Measurements from ENCODE around the gene PGS1. TPM values are rescaled to one million over a fixed set of nuclear protein-coding genes. Genes with fewer than 3 reads are reported as not detected.

The PGS1 gene
- total and polyA plus RNA-seq, 10 of the 15 experiments (the other 5 are each of a cell fraction or from before 2014, with no cell fraction given): 1.3 to 37.6 (median 27.4) TPM

DNA sequence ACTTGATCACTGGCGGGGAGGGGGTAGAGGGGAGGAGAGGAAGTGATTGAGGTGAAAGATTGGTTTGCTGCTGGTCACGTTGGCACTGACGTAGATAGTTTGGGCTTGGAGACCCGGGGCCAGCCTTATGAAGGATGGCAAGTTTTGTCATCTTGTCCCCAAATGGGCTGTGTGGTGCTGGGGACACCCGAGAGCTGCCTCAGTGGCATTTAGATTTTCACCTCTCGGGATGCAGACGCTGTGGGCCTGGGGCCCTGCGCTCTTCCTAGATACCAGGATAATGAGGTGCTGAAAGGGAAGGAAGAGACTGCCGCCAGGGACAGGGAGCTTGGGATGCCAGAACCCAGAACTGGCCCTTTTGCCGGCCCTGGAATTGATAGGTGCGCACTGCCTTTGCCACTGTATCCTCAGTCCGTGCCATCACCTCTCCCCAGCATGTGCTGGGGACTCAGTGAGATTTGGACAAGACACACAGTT, 17.2 kb upstream of the PGS1 start:
- peaks cover 31% of the 10 kb centered on the region for H3K4me1 ChIP-seq (ENCODE audit: control insufficient read depth, insufficient read depth, low read length)
- RAD21 ChIA-PET (ENCODE audit: unreplicated experiment): interaction anchor here (1.0 to 5.3 kb wide), 11 partner anchors 9 to 341 kb away, joined by 3 to 52 read pairs (median 5); no protein-coding TSS in a partner anchor

More for the DNA sequence above, 17.2 kb upstream of the PGS1 start:
- SMC1A ChIA-PET (ENCODE audit: uncharacterized antibody, unreplicated experiment): interaction anchor here (0.6 to 6.1 kb wide), 8 partner anchors 13 to 69 kb away, joined by 3 to 26 read pairs (median 4); no protein-coding TSS in a partner anchor
- no TSS peak for BruUV-seq (replicated peaks)
- intact Hi-C loops (cut with micrococcal nuclease; ENCODE audit: unreplicated experiment) (loop anchor here (2.0 kb wide), 3 partner anchors 18 to 72 kb away; partner anchors contain the start of gene PGS1), in situ Hi-C loops (cut with MboI) (loop anchor here (5.0 kb wide), 1 partner anchor 61 kb away; no protein-coding TSS in a partner anchor)
- TF ChIP-seq MYB (IDR thresholded peaks at IDR 0.05; ENCODE audit: borderline replicate concordance, low read depth, low read length): no peak
- TF ChIP-seq KAT2A (conservative IDR thresholded peaks at IDR 0.05; ENCODE audit: control insufficient read depth, low read depth, low read length): no peak
- TF ChIP-seq NR2F1 (conservative IDR thresholded peaks at IDR 0.05): no peak
- TF ChIP-seq FOS (IDR thresholded peaks at IDR 0.05; ENCODE audit: borderline replicate concordance, extremely low read depth, insufficient read length): no peak
- no peak for TF ChIP-seq PAX8 (IDR thresholded peaks at IDR 0.05)
- no peak for TF ChIP-seq NFYA (IDR thresholded peaks at IDR 0.05; ENCODE audit: borderline replicate concordance, low read depth, low read length)
- TF ChIP-seq GATAD2B (conservative IDR thresholded peaks at IDR 0.05; ENCODE audit: low read depth): no peak
- no peak for TF ChIP-seq ZNF24 (IDR thresholded peaks at IDR 0.05)
- TF ChIP-seq IRF4 (IDR thresholded peaks at IDR 0.05; ENCODE audit: low read depth, low read length): no peak
- TF ChIP-seq EGR1 (IDR thresholded peaks at IDR 0.05; ENCODE audit: borderline replicate concordance in 1 of 2, low read depth in 2 of 2, low read length in 2 of 2): no peak
- TF ChIP-seq, protein P1, sequence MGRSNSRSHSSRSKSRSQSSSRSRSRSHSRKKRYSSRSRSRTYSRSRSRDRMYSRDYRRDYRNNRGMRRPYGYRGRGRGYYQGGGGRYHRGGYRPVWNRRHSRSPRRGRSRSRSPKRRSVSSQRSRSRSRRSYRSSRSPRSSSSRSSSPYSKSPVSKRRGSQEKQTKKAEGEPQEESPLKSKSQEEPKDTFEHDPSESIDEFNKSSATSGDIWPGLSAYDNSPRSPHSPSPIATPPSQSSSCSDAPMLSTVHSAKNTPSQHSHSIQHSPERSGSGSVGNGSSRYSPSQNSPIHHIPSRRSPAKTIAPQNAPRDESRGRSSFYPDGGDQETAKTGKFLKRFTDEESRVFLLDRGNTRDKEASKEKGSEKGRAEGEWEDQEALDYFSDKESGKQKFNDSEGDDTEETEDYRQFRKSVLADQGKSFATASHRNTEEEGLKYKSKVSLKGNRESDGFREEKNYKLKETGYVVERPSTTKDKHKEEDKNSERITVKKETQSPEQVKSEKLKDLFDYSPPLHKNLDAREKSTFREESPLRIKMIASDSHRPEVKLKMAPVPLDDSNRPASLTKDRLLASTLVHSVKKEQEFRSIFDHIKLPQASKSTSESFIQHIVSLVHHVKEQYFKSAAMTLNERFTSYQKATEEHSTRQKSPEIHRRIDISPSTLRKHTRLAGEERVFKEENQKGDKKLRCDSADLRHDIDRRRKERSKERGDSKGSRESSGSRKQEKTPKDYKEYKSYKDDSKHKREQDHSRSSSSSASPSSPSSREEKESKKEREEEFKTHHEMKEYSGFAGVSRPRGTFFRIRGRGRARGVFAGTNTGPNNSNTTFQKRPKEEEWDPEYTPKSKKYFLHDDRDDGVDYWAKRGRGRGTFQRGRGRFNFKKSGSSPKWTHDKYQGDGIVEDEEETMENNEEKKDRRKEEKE (IDR thresholded peaks at IDR 0.05): no peak
- no peak for TF ChIP-seq SUZ12 (IDR thresholded peaks at IDR 0.05; ENCODE audit: unreplicated experiment)
- no peak for TF ChIP-seq SREBF1 (IDR thresholded peaks at IDR 0.05; ENCODE audit: low read length)
- no peak for TF ChIP-seq ZNF217 (IDR thresholded peaks at IDR 0.05)
- no peak for TF ChIP-seq KLF5 (IDR thresholded peaks at IDR 0.05; ENCODE audit: partially characterized antibody)
- TF ChIP-seq IKZF1 (conservative IDR thresholded peaks at IDR 0.05): no peak
- TF ChIP-seq CBFB (IDR thresholded peaks at IDR 0.05; ENCODE audit: low read depth): no peak
- TF ChIP-seq STAT1 (conservative IDR thresholded peaks at IDR 0.05): no peak
- CTCF ChIA-PET: interaction anchor here (0.8 to 6.6 kb wide), 19 partner anchors 8 to 341 kb away, joined by 3 to 96 read pairs (median 5); no protein-coding TSS in a partner anchor
- DNase-seq (ENCODE audit: low read depth, low spot score): no peak
- Histone ChIP-seq H3K4me3 (no peak overlapping the region), H3K27ac (ENCODE audit: control insufficient read depth, insufficient read depth) (no peak overlapping the region), H3K4me2 (ENCODE audit: control insufficient read depth, insufficient read depth) (no peak overlapping the region; the same call in 1 of the 2 replicates), H3K36me3 (ENCODE audit: control insufficient read depth in 2 of 2, insufficient read depth in 2 of 2, low read length in 1 of 2) (no peaks in the 10 kb centered on the region; a peak in 1 of 4 replicates), H4K20me1 (ENCODE audit: control insufficient read depth, insufficient read depth) (no peaks in the 10 kb centered on the region), H3K9ac (ENCODE audit: control insufficient read depth, insufficient read depth, low read length) (no peak overlapping the region), H3K79me2 (ENCODE audit: control insufficient read depth, insufficient read depth, low read length) (peaks cover 8% of the 10 kb centered on the region), H3K9me3 (replicated peaks; ENCODE audit: control insufficient read depth, insufficient read depth, low read length) (no peaks in the 10 kb centered on the region), H3K27me3 (replicated peaks in 1 of 2; ENCODE audit: control insufficient read depth in 2 of 2, insufficient read depth in 2 of 2, low read length in 1 of 2) (0 out of 4 replicates have a peak, but pooled peaks cover 0 to 5% of the 10 kb centered on the region in 2 experiments), H2AFZ (ENCODE audit: control insufficient read depth, low read depth, low read length) (no peak overlapping the region)
- FAIRE-seq: no peak
- 60% methylated on average over 11 of the region's 12 CpGs for WGBS (ENCODE audit: insufficient coverage, insufficient replicate concordance, low lambda C conversion rate, missing lambda C conversion rate)
- no peak for ATAC-seq
- POLR2A ChIA-PET: no interaction called here
